Mononuclear cell (primary cell): ENCODE results near the gene ATOX1. TPM values are rescaled to one million over a fixed set of nuclear protein-coding genes. Genes with fewer than 3 reads are reported as not detected.
"Not testable (repeated sequence)": the region's sequence is repeated elsewhere in the genome, so short reads cannot be mapped to it uniquely, and the experiment has no call there.

Experiments
- H3K27me3 ChIP-seq: 2 replicates; pipeline ENCODE4 v1.6.0; 2011; ENCODE audit warnings: low read length, control low read depth; ENCODE audit not compliant: insufficient read depth
- H3K4me1 ChIP-seq: 2 replicates; pipeline ENCODE4 v1.5.1; 2011; ENCODE audit warnings: mild to moderate bottlenecking, low read length, control low read depth; ENCODE audit not compliant: insufficient read depth
- H3K4me3 ChIP-seq: 2 replicates; pipeline ENCODE4 v1.5.1; 2011; ENCODE audit warnings: mild to moderate bottlenecking, low read length, moderate library complexity
- H3K9me3 ChIP-seq: 2 replicates; pipeline ENCODE4 v1.5.1; 2011; ENCODE audit warnings: low read depth, mild to moderate bottlenecking, control low read depth, low read length
- total RNA-seq: library from RNA; depleted of rRNA; stranded (reverse); fragments of >200 nt; gene quantifications from one replicate; pipeline ENCODE4 v1.2.3, GENCODE V29; 2012

Gene ATOX1
- 18.1 TPM for total RNA-seq

GRCh38 chr5:151758430-151759241 lies at the start of gene ATOX1:
Gene ATOX1, minus strand, starts transcription at chr5:151758631. Its CDS starts 80 bp downstream, at chr5:151758551.
- Histone ChIP-seq H3K4me1 (peaks cover 30% of the 10 kb centered on the region), H3K4me3 (peak within 1 kb of the TSS; percentile 91), H3K9me3 (no peaks in the 10 kb centered on the region), H3K27me3 (no peaks in the 10 kb centered on the region)

- Histone ChIP-seq H3K4me1 (no peaks in the 10 kb centered on the region), H3K9me3 (no peaks in the 10 kb centered on the region)
Observed at GRCh38 chr5:151805414-151806223, 47.2 kb upstream of the ATOX1 start.

GRCh38 chr5:151800532-151800931 lies 42.1 kb upstream of the ATOX1 start:
- Histone ChIP-seq H3K27me3 (no peaks in the 10 kb centered on the region), H3K9me3 (no peaks in the 10 kb centered on the region), H3K4me1 (no peaks in the 10 kb centered on the region), H3K4me3 (no peak overlapping the region)

More at GRCh38 chr5:151805414-151806223, 47.2 kb upstream of the ATOX1 start:
- H3K27me3 ChIP-seq, result no peaks in the 10 kb centered on the region
- H3K4me3 ChIP-seq, result no peak overlapping the region

GRCh38 chr5:151799407-151799806 lies 41.0 kb upstream of the ATOX1 start:
- H3K9me3 ChIP-seq, result no peaks in the 10 kb centered on the region
- H3K4me1 ChIP-seq, result no peaks in the 10 kb centered on the region
- H3K4me3 ChIP-seq, result no peak overlapping the region
- no peaks in the 10 kb centered on the region for H3K27me3 ChIP-seq

GRCh38 chr5:151798674-151799073 lies 40.2 kb upstream of the ATOX1 start:
- Histone ChIP-seq H3K4me1 (no peaks in the 10 kb centered on the region), H3K9me3 (no peaks in the 10 kb centered on the region), H3K27me3 (no peaks in the 10 kb centered on the region), H3K4me3 (no peak overlapping the region)

GRCh38 chr5:151795426-151795825 lies 37.0 kb upstream of the ATOX1 start:
- no peak overlapping the region for H3K4me3 ChIP-seq
- H3K27me3 ChIP-seq, result no peaks in the 10 kb centered on the region
- H3K4me1 ChIP-seq, result no peaks in the 10 kb centered on the region

GRCh38 chr5:151793358-151793757 lies 34.9 kb upstream of the ATOX1 start:
- Histone ChIP-seq H3K4me1 (no peaks in the 10 kb centered on the region), H3K9me3 (no peaks in the 10 kb centered on the region), H3K4me3 (no peak overlapping the region), H3K27me3 (no peaks in the 10 kb centered on the region)

More at GRCh38 chr5:151795426-151795825, 37.0 kb upstream of the ATOX1 start:
- no peaks in the 10 kb centered on the region for H3K9me3 ChIP-seq

GRCh38 chr5:151787817-151788216 lies 29.4 kb upstream of the ATOX1 start:
- Histone ChIP-seq H3K9me3 (no peaks in the 10 kb centered on the region), H3K27me3 (no peaks in the 10 kb centered on the region), H3K4me3 (no peak overlapping the region), H3K4me1 (peaks cover 16% of the 10 kb centered on the region)

- H3K9me3 ChIP-seq, result no peaks in the 10 kb centered on the region
- H3K4me3 ChIP-seq, result no peak overlapping the region
- no peaks in the 10 kb centered on the region for H3K27me3 ChIP-seq
- H3K4me1 ChIP-seq, result peaks cover 16% of the 10 kb centered on the region
Observed at GRCh38 chr5:151786468-151786867, 28.0 kb upstream of the ATOX1 start.

- H3K9me3 ChIP-seq, result no peaks in the 10 kb centered on the region
- no peaks in the 10 kb centered on the region for H3K27me3 ChIP-seq
- H3K4me3 ChIP-seq, result no peak overlapping the region
- peaks cover 26% of the 10 kb centered on the region for H3K4me1 ChIP-seq
Observed at GRCh38 chr5:151784141-151784540, 25.7 kb upstream of the ATOX1 start.

GRCh38 chr5:151783664-151784063 lies 25.2 kb upstream of the ATOX1 start:
- H3K9me3 ChIP-seq, H3K27me3 ChIP-seq, H3K4me3 ChIP-seq: not testable (repeated sequence)
- peaks cover 29% of the 10 kb centered on the region for H3K4me1 ChIP-seq

- H3K9me3 ChIP-seq, result no peaks in the 10 kb centered on the region
Observed at GRCh38 chr5:151781201-151781600, 22.8 kb upstream of the ATOX1 start.

GRCh38 chr5:151780348-151780747 lies 21.9 kb upstream of the ATOX1 start:
- H3K4me3 ChIP-seq, result no peak overlapping the region
- no peaks in the 10 kb centered on the region for H3K9me3 ChIP-seq
- H3K4me1 ChIP-seq, result peaks cover 36% of the 10 kb centered on the region
- no peaks in the 10 kb centered on the region for H3K27me3 ChIP-seq

More at GRCh38 chr5:151781201-151781600, 22.8 kb upstream of the ATOX1 start:
- Histone ChIP-seq H3K27me3 (no peaks in the 10 kb centered on the region), H3K4me3 (no peak overlapping the region), H3K4me1 (peaks cover 31% of the 10 kb centered on the region)

- H3K27me3 ChIP-seq, result no peaks in the 10 kb centered on the region
- H3K9me3 ChIP-seq, result no peaks in the 10 kb centered on the region
- H3K4me1 ChIP-seq, result peaks cover 37% of the 10 kb centered on the region
- no peak overlapping the region for H3K4me3 ChIP-seq
Observed at GRCh38 chr5:151779531-151780125, 21.2 kb upstream of the ATOX1 start.

GRCh38 chr5:151775025-151775606 lies 16.7 kb upstream of the ATOX1 start:
- Histone ChIP-seq H3K27me3 (no peaks in the 10 kb centered on the region), H3K9me3 (no peaks in the 10 kb centered on the region), H3K4me3 (no peak overlapping the region), H3K4me1 (peaks cover 43% of the 10 kb centered on the region)
